ENCODE results near the gene ZBTB3. TPM values are rescaled to one million over a fixed set of nuclear protein-coding genes. Genes with fewer than 3 reads are reported as not detected.
A peak's percentile ranks its signal among the peaks of the same experiment; 100 is the strongest.

Gene ZBTB3
- total RNA-seq, 3 donors from 2014 or later (not counting 1 experiment from before 2014, with no cell fraction given): 5.4 to 9.6 (median 8.8) TPM

DNA sequence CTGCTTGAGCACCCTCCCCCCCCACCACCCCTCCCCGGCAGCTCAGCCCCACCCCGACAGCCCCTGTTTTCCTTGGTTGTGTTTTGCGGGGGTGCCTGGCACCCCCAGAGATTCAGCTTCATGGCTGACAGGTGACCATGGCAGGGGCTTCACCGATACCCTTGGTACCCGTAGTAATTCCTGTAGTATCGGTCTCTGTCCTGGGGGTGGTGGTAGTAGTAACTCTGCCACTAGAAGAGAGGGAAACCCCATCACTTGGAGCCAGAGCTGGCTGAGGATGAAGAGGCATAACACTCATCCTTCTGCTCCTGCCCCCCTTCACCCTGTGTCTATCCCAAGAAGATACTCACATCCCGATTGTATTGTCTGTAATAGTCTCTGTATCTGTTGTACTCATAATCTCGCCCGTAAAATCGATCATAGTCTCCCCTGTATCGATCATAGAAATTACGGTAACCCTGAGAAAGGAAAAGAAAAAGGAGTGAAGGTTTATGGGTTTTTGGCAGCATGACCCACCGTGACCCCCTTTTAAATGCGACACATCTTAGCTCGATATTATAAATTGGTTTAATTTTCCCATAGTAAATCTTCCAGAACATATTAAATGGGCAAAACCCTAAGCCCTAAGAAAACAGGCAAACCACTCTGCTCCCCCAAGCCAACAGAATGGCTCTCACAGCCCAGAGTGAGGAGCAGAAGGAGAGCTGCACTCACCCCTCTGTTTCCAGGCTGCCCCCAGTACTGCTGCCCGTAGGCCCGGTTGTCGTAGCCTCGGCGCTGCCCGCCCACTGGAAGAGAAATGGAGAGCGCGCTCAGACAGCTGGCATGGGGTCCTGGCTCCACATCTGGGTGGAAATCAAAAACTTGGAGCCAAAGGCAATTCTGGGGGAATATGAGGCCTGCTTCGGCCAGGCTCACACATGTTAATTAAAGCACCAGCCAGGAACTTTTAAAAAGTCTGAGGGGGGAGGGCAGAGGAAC is 38.5 kb downstream of the ZBTB3 start:
- TF ChIP-seq CTCF (IDR thresholded peaks at IDR 0.05): no peak
- Histone ChIP-seq H3K27ac (ENCODE audit: low read length) (no peak overlapping the region), H3K9me3 (ENCODE audit: control insufficient read depth, insufficient read depth, low read length) (no peaks in the 10 kb centered on the region), H3K4me3 (ENCODE audit: low read length) (no peak overlapping the region), H3K4me1 (ENCODE audit: control insufficient read depth, insufficient read depth, low read length) (peaks cover 3% of the 10 kb centered on the region), H3K36me3 (ENCODE audit: control insufficient read depth, insufficient read depth, low read length) (peaks cover 74% of the 10 kb centered on the region), H3K27me3 (ENCODE audit: control insufficient read depth, insufficient read depth, low read length) (no peaks in the 10 kb centered on the region)
- no peak for ATAC-seq
- intact Hi-C loops (cut with micrococcal nuclease): no loop called here
- H3K9me3 Mint-ChIP-seq: no peaks in the 10 kb centered on the region
- H3K4me3 Mint-ChIP-seq: no peak overlapping the region
- peaks cover 18% of the 10 kb centered on the region for H3K36me3 Mint-ChIP-seq
- H3K27ac Mint-ChIP-seq: peak overlapping the region; percentile 41 to 72
- WGBS (ENCODE audit: insufficient coverage): 97% methylated on average over 23 of the region's 24 CpGs
- peaks cover 4 to 29% of the 10 kb centered on the region in 2 donors for H3K4me1 Mint-ChIP-seq
- H3K27me3 Mint-ChIP-seq (ENCODE audit: low read depth in 2 of 2): no peaks in the 10 kb centered on the region
- DNase-seq: no peak

GRCh38 chr11:62713343-62713742 is 40.6 kb downstream of the ZBTB3 start:
- peaks cover 21 to 38% of the 10 kb centered on the region in 2 donors for H3K4me1 Mint-ChIP-seq
- peak overlapping the region; percentile 66 to 72 for H3K27ac Mint-ChIP-seq
- no peak for DNase-seq

GRCh38 chr11:62712861-62713260 is 41.1 kb downstream of the ZBTB3 start:
- peaks cover 21 to 39% of the 10 kb centered on the region in 2 donors for H3K4me1 Mint-ChIP-seq
- no peaks in the 10 kb centered on the region for H3K9me3 ChIP-seq (ENCODE audit: control insufficient read depth, insufficient read depth, low read length)
- peak overlapping the region; percentile 66 to 72 for H3K27ac Mint-ChIP-seq
- ATAC-seq: no peak
- H3K4me3 Mint-ChIP-seq: no peak overlapping the region
- H3K36me3 ChIP-seq (ENCODE audit: control insufficient read depth, insufficient read depth, low read length): peaks cover 52% of the 10 kb centered on the region
- no peak for TF ChIP-seq CTCF (IDR thresholded peaks at IDR 0.05)
- H3K27me3 ChIP-seq (ENCODE audit: control insufficient read depth, insufficient read depth, low read length): no peaks in the 10 kb centered on the region
- DNase-seq: no peak
- peaks cover 24% of the 10 kb centered on the region for H3K4me1 ChIP-seq (ENCODE audit: control insufficient read depth, insufficient read depth, low read length)
- H3K4me3 ChIP-seq (ENCODE audit: low read length): no peak overlapping the region
- no peaks in the 10 kb centered on the region for H3K9me3 Mint-ChIP-seq
- no peak overlapping the region for H3K27ac ChIP-seq (ENCODE audit: low read length)
- intact Hi-C loops (cut with micrococcal nuclease): no loop called here
- WGBS (ENCODE audit: insufficient coverage): 53% methylated on average over 3 of the region's 3 CpGs
- H3K27me3 Mint-ChIP-seq (ENCODE audit: low read depth in 2 of 2): no peaks in the 10 kb centered on the region
- H3K36me3 Mint-ChIP-seq: peaks cover 8% of the 10 kb centered on the region

More at GRCh38 chr11:62713343-62713742, 40.6 kb downstream of the ZBTB3 start:
- Mint-ChIP-seq H3K27me3 (ENCODE audit: low read depth in 2 of 2) (no peaks in the 10 kb centered on the region), H3K36me3 (peaks cover 8% of the 10 kb centered on the region), H3K4me3 (no peak overlapping the region), H3K9me3 (no peaks in the 10 kb centered on the region)
- Histone ChIP-seq H3K4me1 (ENCODE audit: control insufficient read depth, insufficient read depth, low read length) (peaks cover 19% of the 10 kb centered on the region), H3K36me3 (ENCODE audit: control insufficient read depth, insufficient read depth, low read length) (peaks cover 56% of the 10 kb centered on the region), H3K27ac (ENCODE audit: low read length) (no peak overlapping the region), H3K9me3 (ENCODE audit: control insufficient read depth, insufficient read depth, low read length) (no peaks in the 10 kb centered on the region), H3K27me3 (ENCODE audit: control insufficient read depth, insufficient read depth, low read length) (no peaks in the 10 kb centered on the region), H3K4me3 (ENCODE audit: low read length) (no peak overlapping the region)
- TF ChIP-seq CTCF (IDR thresholded peaks at IDR 0.05): no peak
- 88% methylated on average over 1 of the region's 2 CpGs for WGBS (ENCODE audit: insufficient coverage)
- no peak for ATAC-seq
- intact Hi-C loops (cut with micrococcal nuclease): no loop called here

Data from natural killer cell (primary cell).